Measurements from ENCODE around the gene PLEKHB2.

DNA sequence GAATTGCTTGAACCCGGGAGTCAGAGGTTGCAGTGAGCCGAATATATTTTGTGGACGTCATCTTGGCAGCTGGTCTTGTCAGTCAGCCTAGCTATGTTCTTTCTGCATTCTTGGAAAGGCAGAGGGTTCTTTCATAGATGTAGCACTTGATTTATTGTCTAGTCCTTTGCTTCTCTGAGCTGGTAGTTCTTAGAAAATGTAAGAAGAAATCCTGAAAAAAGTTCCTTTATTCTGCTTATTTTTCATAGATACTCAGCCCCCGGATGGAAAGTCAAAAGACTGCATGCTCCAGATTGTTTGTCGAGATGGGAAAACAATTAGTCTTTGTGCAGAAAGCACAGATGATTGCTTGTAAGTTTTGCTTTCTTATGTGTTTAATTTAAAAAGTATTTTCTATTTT lies 21.3 kb downstream of the PLEKHB2 start:
- TF ChIP-seq CTCF (IDR thresholded peaks at IDR 0.05), result no peak
- no peak for TF ChIP-seq POLR2AphosphoS5 (IDR thresholded peaks at IDR 0.05; ENCODE audit: low read depth, low read length)
- TF ChIP-seq, protein P1, sequence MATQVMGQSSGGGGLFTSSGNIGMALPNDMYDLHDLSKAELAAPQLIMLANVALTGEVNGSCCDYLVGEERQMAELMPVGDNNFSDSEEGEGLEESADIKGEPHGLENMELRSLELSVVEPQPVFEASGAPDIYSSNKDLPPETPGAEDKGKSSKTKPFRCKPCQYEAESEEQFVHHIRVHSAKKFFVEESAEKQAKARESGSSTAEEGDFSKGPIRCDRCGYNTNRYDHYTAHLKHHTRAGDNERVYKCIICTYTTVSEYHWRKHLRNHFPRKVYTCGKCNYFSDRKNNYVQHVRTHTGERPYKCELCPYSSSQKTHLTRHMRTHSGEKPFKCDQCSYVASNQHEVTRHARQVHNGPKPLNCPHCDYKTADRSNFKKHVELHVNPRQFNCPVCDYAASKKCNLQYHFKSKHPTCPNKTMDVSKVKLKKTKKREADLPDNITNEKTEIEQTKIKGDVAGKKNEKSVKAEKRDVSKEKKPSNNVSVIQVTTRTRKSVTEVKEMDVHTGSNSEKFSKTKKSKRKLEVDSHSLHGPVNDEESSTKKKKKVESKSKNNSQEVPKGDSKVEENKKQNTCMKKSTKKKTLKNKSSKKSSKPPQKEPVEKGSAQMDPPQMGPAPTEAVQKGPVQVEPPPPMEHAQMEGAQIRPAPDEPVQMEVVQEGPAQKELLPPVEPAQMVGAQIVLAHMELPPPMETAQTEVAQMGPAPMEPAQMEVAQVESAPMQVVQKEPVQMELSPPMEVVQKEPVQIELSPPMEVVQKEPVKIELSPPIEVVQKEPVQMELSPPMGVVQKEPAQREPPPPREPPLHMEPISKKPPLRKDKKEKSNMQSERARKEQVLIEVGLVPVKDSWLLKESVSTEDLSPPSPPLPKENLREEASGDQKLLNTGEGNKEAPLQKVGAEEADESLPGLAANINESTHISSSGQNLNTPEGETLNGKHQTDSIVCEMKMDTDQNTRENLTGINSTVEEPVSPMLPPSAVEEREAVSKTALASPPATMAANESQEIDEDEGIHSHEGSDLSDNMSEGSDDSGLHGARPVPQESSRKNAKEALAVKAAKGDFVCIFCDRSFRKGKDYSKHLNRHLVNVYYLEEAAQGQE (IDR thresholded peaks at IDR 0.05; ENCODE audit: insufficient read depth in 1 of 2, low read depth in 2 of 2, low read length in 1 of 2), result no peak

Measured in Panc1 (cell line).